ENCODE data around the gene TTC17.
"Not testable (repeated sequence)": the region's sequence is repeated elsewhere in the genome, so short reads cannot be mapped to it uniquely, and the experiment has no call there.

The TTC17 gene

GRCh38 chr11:43443811-43444210 is 85.1 kb downstream of the TTC17 start:
- H3K27ac ChIP-seq = no peak overlapping the region
- DNase-seq = no peak
- no peaks in the 10 kb centered on the region for H3K27me3 ChIP-seq (replicated peaks)
- TF ChIP-seq CTCF (IDR thresholded peaks at IDR 0.05; ENCODE audit: low read depth, low read length, missing control alignments) = no peak
- peaks cover 38% of the 10 kb centered on the region for H3K36me3 ChIP-seq (replicated peaks)
- in situ Hi-C loops (cut with HindIII; ENCODE audit: low pct_ligation_motif_present, low sequenced_read_pairs) = no loop called here
- no peak overlapping the region for H3K4me3 ChIP-seq (ENCODE audit: low read depth, low read length)

- no peak overlapping the region for H3K27ac ChIP-seq
- no peak for TF ChIP-seq CTCF (IDR thresholded peaks at IDR 0.05; ENCODE audit: low read depth, low read length, missing control alignments)
- no peak overlapping the region for H3K4me3 ChIP-seq (ENCODE audit: low read depth, low read length)
- in situ Hi-C loops (cut with HindIII; ENCODE audit: low pct_ligation_motif_present, low sequenced_read_pairs) = no loop called here
- no peak for DNase-seq
- no peaks in the 10 kb centered on the region for H3K27me3 ChIP-seq (replicated peaks)
- H3K36me3 ChIP-seq (replicated peaks) = peaks cover 54% of the 10 kb centered on the region
Observed at GRCh38 chr11:43447151-43447550, 88.4 kb downstream of the TTC17 start.

GRCh38 chr11:43458486-43458885 is 99.8 kb downstream of the TTC17 start:
- in situ Hi-C loops (cut with HindIII; ENCODE audit: low pct_ligation_motif_present, low sequenced_read_pairs) = no loop called here
- DNase-seq = no peak
- Histone ChIP-seq H3K36me3 (replicated peaks) (peaks cover 21% of the 10 kb centered on the region), H3K27me3 (replicated peaks) (no peaks in the 10 kb centered on the region), H3K4me3 (ENCODE audit: low read depth, low read length) (no peak overlapping the region), H3K27ac (no peak overlapping the region)
- TF ChIP-seq CTCF (IDR thresholded peaks at IDR 0.05; ENCODE audit: low read depth, low read length, missing control alignments) = no peak

GRCh38 chr11:43459246-43459645 is 100.5 kb downstream of the TTC17 start:
- Histone ChIP-seq H3K4me3 (ENCODE audit: low read depth, low read length) (no peak overlapping the region), H3K27ac (no peak overlapping the region), H3K36me3 (replicated peaks) (peaks cover 21% of the 10 kb centered on the region), H3K27me3 (replicated peaks) (no peaks in the 10 kb centered on the region)
- no peak for DNase-seq
- in situ Hi-C loops (cut with HindIII; ENCODE audit: low pct_ligation_motif_present, low sequenced_read_pairs) = no loop called here
- no peak for TF ChIP-seq CTCF (IDR thresholded peaks at IDR 0.05; ENCODE audit: low read depth, low read length, missing control alignments)

GRCh38 chr11:43462359-43462758 is 103.6 kb downstream of the TTC17 start:
- Histone ChIP-seq H3K36me3 (replicated peaks) (peaks cover 29% of the 10 kb centered on the region), H3K27me3 (replicated peaks) (no peaks in the 10 kb centered on the region), H3K4me3 (ENCODE audit: low read depth, low read length) (no peak overlapping the region), H3K27ac (no peak overlapping the region)
- no peak for DNase-seq
- no peak for TF ChIP-seq CTCF (IDR thresholded peaks at IDR 0.05; ENCODE audit: low read depth, low read length, missing control alignments)
- in situ Hi-C loops (cut with HindIII; ENCODE audit: low pct_ligation_motif_present, low sequenced_read_pairs) = no loop called here

GRCh38 chr11:43467958-43468357 is 109.2 kb downstream of the TTC17 start:
- Histone ChIP-seq H3K4me3 (ENCODE audit: low read depth, low read length) (no peak overlapping the region), H3K27me3 (replicated peaks) (no peaks in the 10 kb centered on the region), H3K27ac (no peak overlapping the region), H3K36me3 (replicated peaks) (peaks cover 16% of the 10 kb centered on the region)
- in situ Hi-C loops (cut with HindIII; ENCODE audit: low pct_ligation_motif_present, low sequenced_read_pairs) = no loop called here
- no peak for TF ChIP-seq CTCF (IDR thresholded peaks at IDR 0.05; ENCODE audit: low read depth, low read length, missing control alignments)
- no peak for DNase-seq

GRCh38 chr11:43477491-43477890 is 118.8 kb downstream of the TTC17 start:
- H3K27ac ChIP-seq; H3K27me3 ChIP-seq (replicated peaks); DNase-seq; H3K4me3 ChIP-seq (ENCODE audit: low read depth, low read length); H3K36me3 ChIP-seq (replicated peaks); in situ Hi-C loops (cut with HindIII; ENCODE audit: low pct_ligation_motif_present, low sequenced_read_pairs): not testable (repeated sequence)
